GM23338 (cell line): ENCODE measurements around the gene STXBP3. TPM values are rescaled to one million over a fixed set of nuclear protein-coding genes. Genes with fewer than 3 reads are reported as not detected.

ENCODE experiments used
- ATAC-seq: fragments of 200-7000 bp; cut with Tn5 transposase; 3 replicates; pipeline ENCODE4 v1.9.1; 2020
- DNase-seq: peaks from one replicate; pipeline ENCODE4 v3.0.0-alpha.2; 2015; ENCODE audit warnings: low spot score
- H2AFZ ChIP-seq: fragments of 200-600 bp; sonication (generic); 2 replicates; pipeline ENCODE4 v1.8.0; 2016; ENCODE audit warnings: antibody characterized with exemption, mild to moderate bottlenecking, moderate library complexity
- H3F3A ChIP-seq: fragments of 200-600 bp; sonication (generic); replicated peaks from 2 replicates; pipeline ENCODE4 v1.8.0; 2017; ENCODE audit warnings: antibody characterized with exemption, mixed run types, low read depth
- H3K27ac ChIP-seq: fragments of 200-600 bp; sonication (generic); 2 replicates; pipeline ENCODE4 v1.6.1; 2016; ENCODE audit warnings: low read depth
- H3K27me3 ChIP-seq: fragments of 200-600 bp; sonication (generic); 2 replicates; pipeline ENCODE4 v1.8.0; 2016; ENCODE audit warnings: mild to moderate bottlenecking, mixed run types, moderate library complexity; ENCODE audit not compliant: insufficient read depth
- H3K36me3 ChIP-seq: fragments of 200-600 bp; sonication (generic); 2 replicates; pipeline ENCODE4 v1.8.0; 2016; ENCODE audit warnings: mild to moderate bottlenecking; ENCODE audit not compliant: insufficient read depth
- H3K4me1 ChIP-seq: fragments of 200-600 bp; sonication (generic); 2 replicates; pipeline ENCODE4 v1.8.0; 2016; ENCODE audit warnings: mild to moderate bottlenecking, moderate library complexity; ENCODE audit not compliant: insufficient read depth
- H3K4me2 ChIP-seq: fragments of 200-600 bp; sonication (generic); 2 replicates; pipeline ENCODE4 v1.7.1; 2017; ENCODE audit warnings: mixed run types
- H3K4me3 ChIP-seq: fragments of 200-600 bp; sonication (generic); 2 replicates; pipeline ENCODE4 v1.6.1; 2016; ENCODE audit warnings: mixed run types
- H3K79me2 ChIP-seq: fragments of 200-600 bp; sonication (generic); replicated peaks from 2 replicates; pipeline ENCODE4 v1.8.0; 2017; ENCODE audit warnings: mild to moderate bottlenecking; ENCODE audit not compliant: insufficient read depth
- H3K9me2 ChIP-seq: fragments of 200-600 bp; sonication (generic); 2 replicates; pipeline ENCODE4 v1.8.0; 2017; ENCODE audit not compliant: insufficient read depth
- H4K20me1 ChIP-seq: fragments of 200-600 bp; sonication (generic); replicated peaks from 2 replicates; pipeline ENCODE4 v1.8.0; 2017; ENCODE audit warnings: mild to moderate bottlenecking; ENCODE audit not compliant: insufficient read depth
- H3K27ac Mint-ChIP-seq: 2 replicates; pipeline ENCODE4 v1.8.0; 2020; ENCODE audit warnings: inconsistent platforms, mild to moderate bottlenecking, moderate library complexity, mixed read lengths
- H3K27me3 Mint-ChIP-seq: 3 replicates; pipeline ENCODE4 v1.8.0; 2022; ENCODE audit warnings: low read depth, mild to moderate bottlenecking, moderate library complexity, mixed read lengths, inconsistent platforms; ENCODE audit not compliant: insufficient read depth, poor library complexity
- H3K36me3 Mint-ChIP-seq: 3 replicates; pipeline ENCODE4 v1.8.0; 2021; ENCODE audit warnings: low read depth, mild to moderate bottlenecking, inconsistent platforms, moderate library complexity, mixed read lengths
- H3K4me1 Mint-ChIP-seq: 3 replicates; pipeline ENCODE4 v1.8.0; 2020; ENCODE audit warnings: mild to moderate bottlenecking, inconsistent platforms, mixed read lengths
- H3K4me3 Mint-ChIP-seq: 3 replicates; pipeline ENCODE4 v1.8.0; 2021; ENCODE audit warnings: moderate library complexity, mild to moderate bottlenecking, inconsistent platforms, mixed read lengths
- H3K9me3 Mint-ChIP-seq: 3 replicates; pipeline ENCODE4 v1.8.0; 2020; ENCODE audit warnings: moderate library complexity, mild to moderate bottlenecking, inconsistent platforms, mixed read lengths
- EZH2 ChIP-seq: fragments of 200-600 bp; sonication (generic); IDR thresholded peaks from one replicate; pipeline ENCODE4 v1.8.0; 2017; ENCODE audit warnings: antibody characterized with exemption, mild to moderate bottlenecking, low read depth; ENCODE audit not compliant: unreplicated experiment
- EZH2phosphoT487 ChIP-seq: fragments of 200-600 bp; sonication (generic); IDR thresholded peaks from one replicate; pipeline ENCODE4 v1.8.1; 2018; ENCODE audit warnings: antibody characterized with exemption; ENCODE audit not compliant: unreplicated experiment
- JUNB ChIP-seq: IDR thresholded peaks from one replicate; pipeline ENCODE4 v1.6.1; 2016; ENCODE audit warnings: antibody characterized with exemption; ENCODE audit not compliant: unreplicated experiment
- NANOG ChIP-seq: IDR thresholded peaks from 2 replicates; pipeline ENCODE4 v1.6.1; 2016; ENCODE audit warnings: antibody characterized with exemption, borderline replicate concordance
- STAT1 ChIP-seq: IDR thresholded peaks from one replicate; pipeline ENCODE4 v1.6.1; 2016; ENCODE audit warnings: antibody characterized with exemption; ENCODE audit not compliant: unreplicated experiment
- ZNF114 ChIP-seq: fragments of 250-450 bp; sonication (Bioruptor Pico); IDR thresholded peaks from 2 replicates; pipeline ENCODE4 v1.5.0; 2020; ENCODE audit warnings: mild to moderate bottlenecking, moderate library complexity
- ZNF331 ChIP-seq: fragments of 250-450 bp; sonication (Bioruptor Pico); IDR thresholded peaks from 2 replicates; pipeline ENCODE4 v1.5.0; 2020; ENCODE audit warnings: low read depth, mild to moderate bottlenecking, moderate library complexity
- polyA plus RNA-seq: library from polyadenylated mRNA; unstranded; fragments of >200 nt; fragmentation: Nextera tagmentation; extraction: Ambion mirVana; gene quantifications from 2 replicates; pipeline ENCODE4 v1.2.1, GENCODE V29; 2016
- total RNA-seq: library from RNA; depleted of rRNA; stranded (reverse); fragments of >200 nt; shearing (Covaris generic); gene quantifications from 2 replicates; pipeline ENCODE4 v1.2.3, GENCODE V29; 2014
- TF ChIP-seq, protein P1 (sequence below), 2 experiments: fragments of 200-600 bp in 1 of 2; sonication (generic) in 1 of 2; conservative IDR thresholded peaks; 2 replicates each; pipeline versions ENCODE4 v1.5.1 to v1.6.1; 2016 to 2017; ENCODE audit warnings: antibody characterized with exemption in 2 of 2, low read depth in 2 of 2, mild to moderate bottlenecking in 2 of 2, moderate library complexity in 1 of 2
- TF ChIP-seq, protein P2 (sequence below): fragments of 250-450 bp; sonication (Bioruptor Pico); IDR thresholded peaks from 2 replicates; pipeline ENCODE4 v1.5.0; 2020; ENCODE audit warnings: mild to moderate bottlenecking, moderate library complexity
- TF ChIP-seq, protein P3 (sequence below): IDR thresholded peaks from 2 replicates; pipeline ENCODE4 v1.6.1; 2016; ENCODE audit warnings: antibody characterized with exemption

The STXBP3 gene
- total and polyA plus RNA-seq, 2 experiments from 2014 or later = 28.5 to 37.4 TPM

DNA sequence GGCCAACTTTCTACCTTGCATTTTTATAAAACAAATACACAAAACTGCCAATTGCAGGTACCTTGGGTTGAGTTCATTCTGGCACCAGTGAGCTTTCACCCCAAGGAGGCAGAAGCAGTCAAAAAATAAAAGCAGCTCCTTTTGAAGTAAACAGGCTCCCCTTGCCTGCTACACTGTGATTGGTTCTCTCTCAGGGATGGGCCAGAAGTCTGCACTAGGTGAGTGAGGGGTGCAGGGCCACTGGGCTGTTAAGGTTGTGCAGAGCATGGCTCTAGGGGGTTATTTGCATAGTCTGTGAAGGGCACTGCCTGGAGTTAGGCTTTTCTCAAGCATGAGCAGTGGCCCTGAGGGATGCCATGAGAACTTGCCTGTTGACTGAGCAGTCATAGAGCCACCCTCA, 71.3 kb downstream of the STXBP3 start:
- no peak overlapping the region for H3K4me2 ChIP-seq
- H3K27me3 Mint-ChIP-seq = peaks cover 2% of the 10 kb centered on the region
- H3K36me3 ChIP-seq = no peaks in the 10 kb centered on the region
- peaks cover 21% of the 10 kb centered on the region for H3K4me1 ChIP-seq
- peak; percentile 37 for DNase-seq
- peaks cover 26% of the 10 kb centered on the region for H3K4me1 Mint-ChIP-seq
- ATAC-seq = peak; percentile 75
- peak overlapping the region; percentile 45; the same call in 1 of the 2 replicates for H2AFZ ChIP-seq
- H3K79me2 ChIP-seq = no peaks in the 10 kb centered on the region
- no peaks in the 10 kb centered on the region for H3K36me3 Mint-ChIP-seq
- H3K4me3 Mint-ChIP-seq = no peak overlapping the region
- H3K9me3 Mint-ChIP-seq = no peaks in the 10 kb centered on the region
- H3K27me3 ChIP-seq = no peaks in the 10 kb centered on the region
- no peak overlapping the region for H3K27ac ChIP-seq
- H3K9me2 ChIP-seq = no peaks in the 10 kb centered on the region; the same call in 1 of the 2 replicates
- H3K27ac Mint-ChIP-seq = no peak overlapping the region
- H3K4me3 ChIP-seq = no peak overlapping the region
- TF ChIP-seq, protein P1, sequence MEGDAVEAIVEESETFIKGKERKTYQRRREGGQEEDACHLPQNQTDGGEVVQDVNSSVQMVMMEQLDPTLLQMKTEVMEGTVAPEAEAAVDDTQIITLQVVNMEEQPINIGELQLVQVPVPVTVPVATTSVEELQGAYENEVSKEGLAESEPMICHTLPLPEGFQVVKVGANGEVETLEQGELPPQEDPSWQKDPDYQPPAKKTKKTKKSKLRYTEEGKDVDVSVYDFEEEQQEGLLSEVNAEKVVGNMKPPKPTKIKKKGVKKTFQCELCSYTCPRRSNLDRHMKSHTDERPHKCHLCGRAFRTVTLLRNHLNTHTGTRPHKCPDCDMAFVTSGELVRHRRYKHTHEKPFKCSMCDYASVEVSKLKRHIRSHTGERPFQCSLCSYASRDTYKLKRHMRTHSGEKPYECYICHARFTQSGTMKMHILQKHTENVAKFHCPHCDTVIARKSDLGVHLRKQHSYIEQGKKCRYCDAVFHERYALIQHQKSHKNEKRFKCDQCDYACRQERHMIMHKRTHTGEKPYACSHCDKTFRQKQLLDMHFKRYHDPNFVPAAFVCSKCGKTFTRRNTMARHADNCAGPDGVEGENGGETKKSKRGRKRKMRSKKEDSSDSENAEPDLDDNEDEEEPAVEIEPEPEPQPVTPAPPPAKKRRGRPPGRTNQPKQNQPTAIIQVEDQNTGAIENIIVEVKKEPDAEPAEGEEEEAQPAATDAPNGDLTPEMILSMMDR (conservative IDR thresholded peaks at IDR 0.05; ENCODE audit: low read depth in 2 of 2) = peak in 1 of 2 experiments; percentile 29; a peak in 3 of 4 replicates
- no peak for TF ChIP-seq NANOG
- TF ChIP-seq, protein P2, sequence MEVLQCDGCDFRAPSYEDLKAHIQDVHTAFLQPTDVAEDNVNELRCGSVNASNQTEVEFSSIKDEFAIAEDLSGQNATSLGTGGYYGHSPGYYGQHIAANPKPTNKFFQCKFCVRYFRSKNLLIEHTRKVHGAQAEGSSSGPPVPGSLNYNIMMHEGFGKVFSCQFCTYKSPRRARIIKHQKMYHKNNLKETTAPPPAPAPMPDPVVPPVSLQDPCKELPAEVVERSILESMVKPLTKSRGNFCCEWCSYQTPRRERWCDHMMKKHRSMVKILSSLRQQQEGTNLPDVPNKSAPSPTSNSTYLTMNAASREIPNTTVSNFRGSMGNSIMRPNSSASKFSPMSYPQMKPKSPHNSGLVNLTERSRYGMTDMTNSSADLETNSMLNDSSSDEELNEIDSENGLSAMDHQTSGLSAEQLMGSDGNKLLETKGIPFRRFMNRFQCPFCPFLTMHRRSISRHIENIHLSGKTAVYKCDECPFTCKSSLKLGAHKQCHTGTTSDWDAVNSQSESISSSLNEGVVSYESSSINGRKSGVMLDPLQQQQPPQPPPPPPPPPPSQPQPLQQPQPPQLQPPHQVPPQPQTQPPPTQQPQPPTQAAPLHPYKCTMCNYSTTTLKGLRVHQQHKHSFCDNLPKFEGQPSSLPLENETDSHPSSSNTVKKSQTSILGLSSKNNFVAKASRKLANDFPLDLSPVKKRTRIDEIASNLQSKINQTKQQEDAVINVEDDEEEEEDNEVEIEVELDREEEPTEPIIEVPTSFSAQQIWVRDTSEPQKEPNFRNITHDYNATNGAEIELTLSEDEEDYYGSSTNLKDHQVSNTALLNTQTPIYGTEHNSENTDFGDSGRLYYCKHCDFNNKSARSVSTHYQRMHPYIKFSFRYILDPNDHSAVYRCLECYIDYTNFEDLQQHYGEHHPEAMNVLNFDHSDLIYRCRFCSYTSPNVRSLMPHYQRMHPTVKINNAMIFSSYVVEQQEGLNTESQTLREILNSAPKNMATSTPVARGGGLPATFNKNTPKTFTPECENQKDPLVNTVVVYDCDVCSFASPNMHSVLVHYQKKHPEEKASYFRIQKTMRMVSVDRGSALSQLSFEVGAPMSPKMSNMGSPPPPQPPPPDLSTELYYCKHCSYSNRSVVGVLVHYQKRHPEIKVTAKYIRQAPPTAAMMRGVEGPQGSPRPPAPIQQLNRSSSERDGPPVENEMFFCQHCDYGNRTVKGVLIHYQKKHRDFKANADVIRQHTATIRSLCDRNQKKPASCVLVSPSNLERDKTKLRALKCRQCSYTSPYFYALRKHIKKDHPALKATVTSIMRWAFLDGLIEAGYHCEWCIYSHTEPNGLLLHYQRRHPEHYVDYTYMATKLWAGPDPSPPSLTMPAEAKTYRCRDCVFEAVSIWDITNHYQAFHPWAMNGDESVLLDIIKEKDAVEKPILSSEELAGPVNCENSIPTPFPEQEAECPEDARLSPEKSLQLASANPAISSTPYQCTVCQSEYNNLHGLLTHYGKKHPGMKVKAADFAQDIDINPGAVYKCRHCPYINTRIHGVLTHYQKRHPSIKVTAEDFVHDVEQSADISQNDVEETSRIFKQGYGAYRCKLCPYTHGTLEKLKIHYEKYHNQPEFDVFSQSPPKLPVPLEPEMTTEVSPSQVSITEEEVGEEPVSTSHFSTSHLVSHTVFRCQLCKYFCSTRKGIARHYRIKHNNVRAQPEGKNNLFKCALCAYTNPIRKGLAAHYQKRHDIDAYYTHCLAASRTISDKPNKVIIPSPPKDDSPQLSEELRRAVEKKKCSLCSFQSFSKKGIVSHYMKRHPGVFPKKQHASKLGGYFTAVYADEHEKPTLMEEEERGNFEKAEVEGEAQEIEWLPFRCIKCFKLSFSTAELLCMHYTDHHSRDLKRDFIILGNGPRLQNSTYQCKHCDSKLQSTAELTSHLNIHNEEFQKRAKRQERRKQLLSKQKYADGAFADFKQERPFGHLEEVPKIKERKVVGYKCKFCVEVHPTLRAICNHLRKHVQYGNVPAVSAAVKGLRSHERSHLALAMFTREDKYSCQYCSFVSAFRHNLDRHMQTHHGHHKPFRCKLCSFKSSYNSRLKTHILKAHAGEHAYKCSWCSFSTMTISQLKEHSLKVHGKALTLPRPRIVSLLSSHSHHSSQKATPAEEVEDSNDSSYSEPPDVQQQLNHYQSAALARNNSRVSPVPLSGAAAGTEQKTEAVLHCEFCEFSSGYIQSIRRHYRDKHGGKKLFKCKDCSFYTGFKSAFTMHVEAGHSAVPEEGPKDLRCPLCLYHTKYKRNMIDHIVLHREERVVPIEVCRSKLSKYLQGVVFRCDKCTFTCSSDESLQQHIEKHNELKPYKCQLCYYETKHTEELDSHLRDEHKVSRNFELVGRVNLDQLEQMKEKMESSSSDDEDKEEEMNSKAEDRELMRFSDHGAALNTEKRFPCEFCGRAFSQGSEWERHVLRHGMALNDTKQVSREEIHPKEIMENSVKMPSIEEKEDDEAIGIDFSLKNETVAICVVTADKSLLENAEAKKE (CRISPR knock-in tag) = no peak
- no peaks in the 10 kb centered on the region for H3F3A ChIP-seq
- H4K20me1 ChIP-seq = no peaks in the 10 kb centered on the region

DNA sequence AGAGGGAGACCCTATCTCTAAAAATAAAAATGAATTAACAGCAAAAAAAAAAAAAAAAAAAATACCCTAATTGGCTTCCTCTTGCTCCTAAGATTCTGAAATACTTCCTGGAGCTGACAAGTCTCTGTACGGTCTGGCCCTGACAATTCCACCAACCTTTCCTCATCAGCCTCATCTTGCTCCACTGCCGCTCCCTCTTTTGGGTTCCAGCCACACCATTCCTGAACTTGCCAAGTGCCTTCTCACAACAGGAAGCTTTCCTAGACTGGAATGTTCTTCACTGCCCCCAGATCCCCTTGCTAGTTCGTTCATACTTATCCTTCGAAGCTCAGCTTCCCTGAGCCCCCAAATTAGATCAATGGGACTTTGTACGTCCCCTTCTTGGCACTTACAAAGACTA, 73.4 kb downstream of the STXBP3 start:
- no peak overlapping the region for H3K4me3 Mint-ChIP-seq
- H3K4me3 ChIP-seq = no peak overlapping the region
- H4K20me1 ChIP-seq = no peaks in the 10 kb centered on the region
- H3K27ac ChIP-seq = no peak overlapping the region
- no peaks in the 10 kb centered on the region for H3K27me3 ChIP-seq
- ATAC-seq (no peak), DNase-seq (no peak)
- H3K4me1 ChIP-seq = peaks cover 19% of the 10 kb centered on the region
- H3K36me3 ChIP-seq = no peaks in the 10 kb centered on the region
- H3K27me3 Mint-ChIP-seq = peaks cover 2% of the 10 kb centered on the region
- no peaks in the 10 kb centered on the region for H3F3A ChIP-seq
- H3K9me2 ChIP-seq = no peaks in the 10 kb centered on the region; the same call in 1 of the 2 replicates
- H3K4me1 Mint-ChIP-seq = peaks cover 21% of the 10 kb centered on the region
- H2AFZ ChIP-seq = peak overlapping the region; percentile 20; the same call in 1 of the 2 replicates
- H3K36me3 Mint-ChIP-seq = no peaks in the 10 kb centered on the region
- H3K79me2 ChIP-seq = no peaks in the 10 kb centered on the region
- no peaks in the 10 kb centered on the region for H3K9me3 Mint-ChIP-seq
- H3K4me2 ChIP-seq = no peak overlapping the region
- no peak overlapping the region for H3K27ac Mint-ChIP-seq
- TF ChIP-seq ZNF331 (CRISPR knock-in tag) = no peak
- TF ChIP-seq ZNF114 (CRISPR knock-in tag) = no peak
- TF ChIP-seq, protein P1 (conservative IDR thresholded peaks at IDR 0.05; ENCODE audit: low read depth in 2 of 2) = no peak
- no peak for TF ChIP-seq EZH2phosphoT487
- TF ChIP-seq STAT1 = no peak
- TF ChIP-seq JUNB = no peak
- TF ChIP-seq, protein P3, sequence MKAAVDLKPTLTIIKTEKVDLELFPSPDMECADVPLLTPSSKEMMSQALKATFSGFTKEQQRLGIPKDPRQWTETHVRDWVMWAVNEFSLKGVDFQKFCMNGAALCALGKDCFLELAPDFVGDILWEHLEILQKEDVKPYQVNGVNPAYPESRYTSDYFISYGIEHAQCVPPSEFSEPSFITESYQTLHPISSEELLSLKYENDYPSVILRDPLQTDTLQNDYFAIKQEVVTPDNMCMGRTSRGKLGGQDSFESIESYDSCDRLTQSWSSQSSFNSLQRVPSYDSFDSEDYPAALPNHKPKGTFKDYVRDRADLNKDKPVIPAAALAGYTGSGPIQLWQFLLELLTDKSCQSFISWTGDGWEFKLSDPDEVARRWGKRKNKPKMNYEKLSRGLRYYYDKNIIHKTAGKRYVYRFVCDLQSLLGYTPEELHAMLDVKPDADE = no peak
- no peak for TF ChIP-seq EZH2
